Glomerular visceral epithelial cell (primary cell): Measurements from ENCODE around the gene EMP1.

Experiments used
- DNase-seq: peaks from one replicate; pipeline ENCODE4 v3.0.0-alpha.2; 2016; ENCODE audit errors: extremely low spot score

The EMP1 gene

DNA sequence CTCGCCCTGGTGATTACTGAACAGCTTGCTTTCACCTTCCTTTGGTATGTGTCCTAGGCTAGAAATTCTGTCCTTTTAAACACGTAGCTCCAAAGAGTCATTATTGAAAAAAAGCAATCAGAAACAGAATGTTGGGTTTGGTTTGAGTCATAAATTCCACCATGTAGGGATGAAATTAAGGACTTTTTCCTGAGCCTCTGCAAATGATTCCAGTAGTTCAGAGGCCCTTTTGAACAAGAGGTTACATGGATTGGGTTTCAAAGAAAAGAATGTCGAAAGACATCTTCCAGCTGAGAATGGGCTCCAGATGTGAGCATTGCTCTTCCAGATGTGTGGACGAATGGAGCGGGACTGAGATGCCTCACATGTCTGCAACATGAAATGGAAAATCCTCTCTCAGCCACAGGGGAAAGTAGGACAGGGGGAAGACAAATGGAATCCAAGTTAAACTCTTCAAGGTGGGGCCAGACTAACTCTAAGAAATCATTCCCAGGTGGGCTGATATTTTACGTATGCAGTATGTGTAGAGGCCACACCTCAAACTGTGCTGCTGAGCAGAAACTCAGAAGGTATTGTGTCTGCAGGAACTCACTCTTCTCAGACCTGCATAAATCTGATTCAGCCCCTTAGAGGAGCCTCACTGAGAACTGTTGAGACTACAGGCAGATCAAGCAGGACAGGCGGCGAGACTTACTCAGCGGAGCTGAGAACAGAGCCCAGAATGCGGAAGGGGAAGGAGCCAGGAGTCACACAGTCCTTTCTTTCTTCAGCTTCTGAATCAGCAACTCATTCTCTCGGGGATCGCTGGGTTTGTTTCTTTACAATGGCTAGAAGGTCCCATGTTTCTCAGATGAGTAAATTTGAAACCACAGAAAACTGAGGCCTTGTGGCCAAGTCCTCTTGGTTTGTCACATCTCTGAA is 23.3 kb upstream of the EMP1 start:
- peak; percentile 80 for DNase-seq

- DNase-seq = peak; percentile 71
Observed at GRCh38 chr12:13175499-13175898, 21.0 kb upstream of the EMP1 start.

- DNase-seq = no peak
Observed at GRCh38 chr12:13176256-13176655, 20.3 kb upstream of the EMP1 start.

DNA sequence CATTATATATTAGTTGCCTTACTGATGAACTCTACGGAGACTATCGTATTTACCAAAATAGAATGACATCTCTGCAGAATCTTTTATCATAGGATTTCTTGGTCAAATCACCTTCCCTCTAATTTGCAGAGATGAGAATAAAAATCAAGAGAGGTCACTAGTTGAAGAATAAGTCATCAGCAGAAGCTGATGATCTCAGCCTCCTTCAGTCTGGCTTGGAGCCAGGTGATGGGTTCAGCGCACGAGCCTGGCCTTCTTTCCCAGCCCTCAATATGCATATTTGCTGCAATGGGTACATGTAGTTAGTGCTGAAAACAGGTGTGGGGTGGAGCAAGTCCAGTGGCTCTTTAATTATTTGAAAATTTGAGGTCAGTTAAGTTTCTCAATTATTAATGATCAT is 19.2 kb upstream of the EMP1 start:
- peak; percentile 44 for DNase-seq

DNA sequence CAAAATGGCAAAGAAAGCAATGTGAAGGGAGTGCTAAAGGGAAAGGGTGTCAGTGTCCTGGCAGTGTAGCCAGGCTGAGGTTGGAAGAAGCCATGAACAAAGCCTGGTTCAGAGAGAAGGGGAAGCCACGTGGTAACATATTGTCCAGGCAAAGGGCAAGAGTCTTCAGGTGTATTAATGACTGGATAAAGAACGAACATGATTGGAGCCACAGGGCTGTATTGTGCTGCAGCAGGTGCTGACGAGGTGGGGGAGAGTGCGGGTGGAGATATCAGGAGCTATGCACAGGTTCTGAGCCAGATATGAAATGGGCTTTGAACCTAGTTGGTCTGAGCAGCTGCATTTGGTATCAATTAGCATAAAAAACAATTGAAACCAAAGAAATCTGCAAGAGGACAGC is 18.6 kb upstream of the EMP1 start:
- no peak for DNase-seq

DNA sequence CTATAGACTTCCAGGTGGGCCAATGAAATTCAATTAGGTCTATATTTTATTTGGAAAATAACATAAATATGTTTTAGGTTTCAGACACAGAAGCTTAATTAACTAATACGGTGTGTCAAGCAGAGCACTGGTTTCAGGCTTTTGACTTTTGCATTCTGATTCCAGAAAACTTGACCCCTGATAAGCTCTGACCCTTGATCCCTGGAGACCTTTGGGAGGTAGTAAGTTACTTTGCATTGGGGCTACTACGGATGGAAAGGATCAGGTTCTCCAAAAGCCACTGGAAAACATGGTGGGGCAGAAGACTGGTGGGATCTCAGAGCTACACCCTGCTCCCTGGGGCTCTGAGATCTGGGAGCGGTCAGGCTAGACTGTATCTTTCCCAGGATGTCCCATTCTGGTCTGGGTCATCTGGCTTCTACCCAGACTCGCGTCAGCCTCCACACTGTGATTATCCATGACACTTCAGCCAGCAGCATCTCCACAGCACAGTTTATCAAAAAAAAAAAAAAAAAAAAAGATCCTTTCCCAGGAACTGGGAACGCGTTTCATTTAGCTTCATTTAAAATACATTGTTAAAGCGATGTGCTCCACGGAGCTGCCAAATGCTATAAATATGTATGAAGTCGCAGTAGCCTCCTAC is 17.8 kb upstream of the EMP1 start:
- DNase-seq = no peak

DNA sequence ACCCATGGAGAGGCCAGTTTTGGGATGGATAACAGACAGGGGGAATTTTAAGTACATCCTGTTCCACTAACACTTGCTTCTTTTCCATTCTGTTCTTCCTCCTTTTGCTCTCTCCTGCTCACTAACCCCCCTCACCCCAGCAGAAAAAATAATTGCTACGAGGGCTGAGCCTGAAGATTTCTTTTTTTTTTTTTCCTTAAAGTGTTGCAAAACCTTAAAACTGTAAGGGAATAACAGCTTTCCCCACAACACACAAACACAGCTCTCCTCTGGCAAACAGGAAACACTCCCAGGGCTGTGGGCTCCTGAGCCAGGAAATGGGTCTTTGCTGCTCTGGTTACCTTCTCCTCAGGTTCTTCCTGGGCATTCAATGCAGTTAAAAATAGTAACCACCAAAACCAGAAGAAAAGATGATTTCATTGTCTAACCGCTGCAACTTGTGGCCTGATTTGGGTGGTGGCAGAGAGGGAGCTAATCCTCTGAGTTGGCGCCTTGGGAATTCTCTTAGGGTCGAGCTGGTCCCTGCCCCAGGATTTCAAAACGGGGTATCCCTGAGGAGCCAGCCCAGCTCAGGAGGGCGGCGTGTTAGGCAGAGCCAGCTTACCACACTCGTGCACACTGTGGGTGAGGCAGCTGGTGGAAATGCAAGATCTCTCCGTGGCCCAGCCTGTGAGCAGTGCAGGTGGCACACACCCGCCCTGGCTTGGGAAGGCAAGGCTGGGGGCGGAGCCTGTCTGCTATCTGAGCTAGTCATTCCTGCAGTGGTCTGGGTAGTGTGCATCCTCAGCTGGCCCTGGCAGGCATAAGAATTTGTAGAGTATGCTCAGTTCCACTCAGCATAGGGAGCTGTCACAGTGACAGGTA is 17.1 kb upstream of the EMP1 start:
- DNase-seq = peak; percentile 86

- no peak for DNase-seq
Observed at GRCh38 chr12:13181375-13182070, 15.0 kb upstream of the EMP1 start.

GRCh38 chr12:13182881-13183280 is 13.6 kb upstream of the EMP1 start:
- DNase-seq = no peak

DNA sequence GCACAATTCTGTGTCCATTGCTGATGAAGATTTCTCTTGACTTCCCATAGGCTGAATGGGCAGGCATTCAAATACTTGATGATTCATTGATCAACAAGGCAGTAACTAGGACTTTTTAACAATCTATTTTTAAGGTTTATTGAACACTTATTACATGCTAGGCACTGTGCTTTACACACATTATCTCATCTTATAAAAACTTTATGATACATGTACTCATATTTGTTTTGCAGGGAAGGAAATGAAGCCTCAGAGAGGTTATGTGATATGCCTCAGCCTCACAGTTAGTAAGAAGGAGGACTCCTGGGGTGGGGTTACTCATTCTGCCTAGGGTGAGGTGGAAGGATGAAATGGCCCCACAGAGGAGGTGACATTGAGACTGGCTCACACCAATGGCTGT is 12.9 kb upstream of the EMP1 start:
- no peak for DNase-seq

GRCh38 chr12:13186302-13186701 is 10.2 kb upstream of the EMP1 start:
- no peak for DNase-seq

- DNase-seq = peak; percentile 66
Observed at GRCh38 chr12:13187399-13187798, 9.1 kb upstream of the EMP1 start.

DNA sequence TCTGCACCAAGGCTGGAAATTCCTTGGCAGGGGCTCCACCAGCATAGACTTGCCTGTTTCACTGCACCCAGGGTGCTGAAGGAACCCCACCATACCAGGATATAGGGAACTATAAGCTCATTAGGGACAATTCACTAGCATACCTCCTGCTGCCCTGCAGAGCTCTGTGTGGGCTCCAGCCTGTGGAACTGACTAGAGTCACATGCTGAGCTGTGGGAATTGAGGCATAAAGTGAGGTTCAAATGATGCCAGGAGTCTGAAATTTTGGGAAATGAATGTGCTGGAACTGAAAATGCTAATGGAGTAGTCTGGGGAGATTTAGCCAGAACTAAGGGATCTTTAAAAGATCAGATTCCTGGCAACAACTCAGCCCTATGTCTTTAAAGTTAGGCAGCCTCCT is 7.3 kb upstream of the EMP1 start:
- no peak for DNase-seq

- no peak for DNase-seq
Observed at GRCh38 chr12:13190275-13190674, 6.3 kb upstream of the EMP1 start.

GRCh38 chr12:13192719-13193118 is 3.8 kb upstream of the EMP1 start:
- no peak for DNase-seq

GRCh38 chr12:13193505-13194231 is 2.9 kb upstream of the EMP1 start:
- DNase-seq = no peak

GRCh38 chr12:13194401-13195110 is 2.0 kb upstream of the EMP1 start:
- DNase-seq = no peak

- DNase-seq = no peak
Observed at GRCh38 chr12:13195250-13195649, 1.3 kb upstream of the EMP1 start.

DNA sequence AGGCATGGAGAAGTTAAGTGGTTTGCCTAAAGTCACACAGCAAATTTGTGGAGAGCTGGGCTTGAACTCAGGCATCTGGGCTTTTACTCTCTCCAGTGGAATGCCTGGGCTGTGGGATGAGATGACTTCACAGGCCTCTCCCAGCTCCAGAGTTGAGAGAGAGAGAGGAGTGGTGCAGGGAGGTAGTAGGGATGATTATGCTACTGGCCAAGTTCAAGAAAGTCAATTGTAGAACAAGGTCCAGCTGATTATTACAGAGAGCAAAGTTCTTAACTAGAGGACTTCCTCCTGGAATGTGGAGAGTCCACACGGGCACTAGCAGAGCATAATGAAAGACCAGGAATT is 769 bp upstream of the EMP1 start:
- DNase-seq = no peak

- no peak for DNase-seq
Observed at GRCh38 chr12:13197032-13197431, 506 bp downstream of the EMP1 start.
